ENCODE data around the gene LMF1.

Gene LMF1

GRCh38 chr16:877242-878071 is 93.3 kb downstream of the LMF1 start:
- DNase-seq: peak in 1 of 5 experiments; percentile 30

DNA sequence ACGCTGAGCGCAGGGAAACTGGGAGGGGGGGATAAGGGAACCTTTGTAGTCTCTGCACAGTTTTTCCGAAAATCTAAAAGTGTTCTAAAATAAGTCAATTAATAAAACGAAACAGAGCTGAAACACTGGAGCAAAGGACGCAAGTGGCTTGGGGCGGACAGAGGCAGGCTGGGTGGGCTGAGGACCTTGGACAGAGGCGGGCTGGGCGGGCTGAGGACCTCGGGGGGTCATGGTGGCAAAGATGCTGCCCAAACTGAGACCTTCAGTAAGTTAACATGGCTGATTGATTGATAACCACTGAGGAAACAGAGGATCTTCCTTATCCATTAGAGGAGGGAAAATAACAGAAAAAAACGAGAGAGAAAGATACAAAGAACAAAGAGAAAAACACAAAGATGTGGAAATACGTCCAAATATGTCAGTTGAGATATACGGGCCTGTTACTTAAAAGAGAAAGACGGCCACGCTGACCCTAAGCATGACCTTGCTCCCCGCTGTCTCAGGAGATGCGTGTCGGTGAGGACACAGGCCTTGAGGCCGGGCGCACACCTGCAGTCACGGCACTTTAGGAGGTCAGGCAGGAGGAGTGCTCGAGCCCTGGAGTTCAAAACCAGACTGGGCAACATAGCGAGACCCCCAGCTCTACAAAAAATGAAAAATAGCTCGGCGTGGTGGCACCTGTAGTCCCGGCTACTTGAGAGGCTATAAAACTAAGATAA is 94.1 kb downstream of the LMF1 start:
- peak in 1 of 5 experiments; percentile 7 for DNase-seq

DNA sequence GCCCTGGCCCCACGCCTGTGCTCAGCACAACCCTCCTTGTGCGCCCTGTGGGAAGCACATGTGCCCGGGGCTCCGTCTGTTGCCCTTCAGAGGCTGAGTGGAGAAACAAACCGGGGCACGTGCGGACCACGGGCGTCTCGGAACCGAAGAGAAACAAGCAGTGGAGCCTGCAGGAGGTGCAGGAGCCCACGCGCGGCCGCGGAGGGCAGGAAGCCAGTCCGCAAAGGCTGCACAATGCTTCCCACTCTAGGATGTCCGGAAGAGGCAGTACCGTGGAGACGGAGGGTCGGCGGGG is 94.8 kb downstream of the LMF1 start:
- DNase-seq: no peak

DNA sequence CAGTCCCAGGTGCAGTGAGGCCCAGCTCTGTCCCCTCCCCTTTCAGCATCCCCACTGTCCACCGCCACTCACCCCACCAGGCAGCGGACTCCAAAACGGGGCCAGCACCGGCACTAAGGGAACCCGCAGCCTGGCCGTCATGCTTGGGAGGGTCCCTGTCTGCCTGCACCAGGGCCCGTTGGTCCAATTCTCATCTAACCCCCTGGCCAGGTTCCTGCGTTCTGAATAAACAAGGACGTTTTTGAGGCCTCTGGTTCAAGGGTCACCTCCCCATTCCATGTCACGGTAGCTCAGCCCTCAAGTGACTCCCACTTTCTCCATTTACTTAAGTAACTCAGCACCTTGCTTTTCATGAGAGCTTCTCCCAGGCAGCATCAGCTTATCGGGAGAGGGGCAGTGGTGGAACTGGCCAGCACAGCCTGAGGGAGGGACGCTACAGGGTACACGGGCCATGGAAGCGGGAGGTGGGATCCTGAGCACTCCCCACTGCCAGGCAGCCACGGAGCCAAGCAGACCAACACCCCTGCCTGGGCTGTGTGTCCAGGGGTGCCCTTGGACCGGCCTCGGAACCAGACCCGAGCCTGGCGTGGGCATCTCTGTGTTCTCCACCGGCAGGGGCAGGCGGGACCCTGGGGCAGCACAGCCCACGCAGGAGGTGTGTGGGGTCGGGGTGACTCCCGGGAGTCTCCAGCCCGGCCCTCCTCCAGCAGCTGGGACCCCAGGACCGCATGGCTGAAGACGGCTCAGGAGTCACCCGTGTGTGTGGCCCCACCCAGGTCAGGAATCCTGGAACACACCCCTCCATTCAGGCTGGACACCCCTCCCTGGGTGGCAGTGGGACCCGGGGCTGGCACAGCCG is 95.4 kb downstream of the LMF1 start:
- DNase-seq: no peak

DNA sequence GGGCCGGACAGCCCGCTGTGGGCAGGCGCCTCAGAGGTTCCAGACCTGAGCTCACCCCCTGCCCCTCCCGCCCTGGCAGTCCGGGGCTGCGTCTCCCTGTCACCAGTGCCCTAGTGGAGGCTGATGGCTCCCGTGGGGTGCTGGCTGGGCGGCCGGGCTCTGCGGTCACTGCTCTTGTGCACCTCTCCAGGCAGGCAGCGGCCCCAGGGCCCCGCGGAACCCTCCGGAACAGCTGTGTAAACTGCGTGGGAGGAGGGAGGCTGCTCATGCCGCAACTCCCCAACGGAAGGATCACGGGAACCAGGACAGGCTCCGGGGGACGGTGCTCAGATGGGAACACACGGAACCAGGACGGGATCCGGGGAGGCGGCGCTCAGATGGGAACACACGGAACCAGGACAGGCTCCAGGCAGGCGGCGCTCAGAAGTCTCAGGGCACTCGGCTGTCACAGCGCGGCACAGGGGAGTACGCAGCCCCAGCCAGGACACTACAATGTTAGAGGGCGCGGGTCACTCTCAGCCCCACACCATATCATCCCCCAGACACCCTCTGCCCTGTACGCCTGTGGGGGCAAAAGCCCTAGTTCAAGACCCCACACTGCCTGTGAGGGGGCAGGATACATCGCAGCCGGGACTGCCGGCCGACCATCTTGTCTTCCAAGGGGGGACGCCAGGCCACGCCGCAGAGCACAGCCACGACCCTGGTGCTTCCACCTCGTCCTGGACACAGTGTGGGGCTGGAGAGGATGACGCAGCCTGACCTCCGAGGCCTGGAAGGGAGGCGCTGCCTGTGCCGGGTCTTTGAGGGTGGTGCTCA is 96.2 kb downstream of the LMF1 start:
- peak in 2 of 5 experiments; percentile 0 to 1 for DNase-seq

DNA sequence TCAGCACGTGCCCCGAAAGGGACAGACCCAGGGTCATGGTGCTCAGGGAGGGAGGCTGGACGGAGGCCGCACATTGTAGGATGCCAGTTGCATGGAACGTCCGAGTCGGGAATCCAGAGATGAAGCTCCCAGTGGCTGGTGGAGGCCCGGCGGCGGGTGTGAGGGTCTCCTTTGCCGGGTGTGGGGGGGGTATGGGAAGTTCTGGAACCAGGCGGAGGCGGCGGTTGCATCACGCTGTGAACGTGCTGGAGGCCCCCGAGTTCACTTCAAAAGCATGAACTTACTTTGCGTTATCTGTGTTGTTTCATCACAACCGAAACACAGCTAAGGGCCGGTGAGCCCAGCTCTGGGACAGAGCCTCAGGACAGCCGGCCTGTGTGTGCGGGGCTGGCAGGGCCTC is 96.9 kb downstream of the LMF1 start:
- DNase-seq: no peak

DNA sequence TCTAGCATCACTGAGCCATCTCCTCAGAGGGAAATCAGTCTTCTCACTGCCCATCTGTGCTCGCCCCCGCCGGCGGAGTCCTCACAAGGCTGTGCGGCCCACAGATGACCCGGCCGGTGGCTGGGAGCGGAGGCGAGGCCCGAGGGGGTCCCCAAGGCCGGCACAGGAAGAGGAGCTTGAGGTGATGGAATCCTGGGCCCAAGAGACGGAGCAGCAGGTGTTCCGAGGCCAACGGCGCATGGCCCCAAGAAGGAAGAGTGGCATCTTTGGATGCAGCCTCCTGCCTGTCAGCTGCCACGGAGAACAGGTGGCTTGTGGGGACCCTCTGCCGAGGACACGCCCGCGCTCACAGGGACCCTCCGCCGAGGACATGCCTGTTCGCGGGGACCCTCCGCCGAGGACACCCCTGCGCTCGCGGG is 97.5 kb downstream of the LMF1 start:
- DNase-seq: no peak

GRCh38 chr16:872436-873242 is 98.1 kb downstream of the LMF1 start:
- no peak for DNase-seq

DNA sequence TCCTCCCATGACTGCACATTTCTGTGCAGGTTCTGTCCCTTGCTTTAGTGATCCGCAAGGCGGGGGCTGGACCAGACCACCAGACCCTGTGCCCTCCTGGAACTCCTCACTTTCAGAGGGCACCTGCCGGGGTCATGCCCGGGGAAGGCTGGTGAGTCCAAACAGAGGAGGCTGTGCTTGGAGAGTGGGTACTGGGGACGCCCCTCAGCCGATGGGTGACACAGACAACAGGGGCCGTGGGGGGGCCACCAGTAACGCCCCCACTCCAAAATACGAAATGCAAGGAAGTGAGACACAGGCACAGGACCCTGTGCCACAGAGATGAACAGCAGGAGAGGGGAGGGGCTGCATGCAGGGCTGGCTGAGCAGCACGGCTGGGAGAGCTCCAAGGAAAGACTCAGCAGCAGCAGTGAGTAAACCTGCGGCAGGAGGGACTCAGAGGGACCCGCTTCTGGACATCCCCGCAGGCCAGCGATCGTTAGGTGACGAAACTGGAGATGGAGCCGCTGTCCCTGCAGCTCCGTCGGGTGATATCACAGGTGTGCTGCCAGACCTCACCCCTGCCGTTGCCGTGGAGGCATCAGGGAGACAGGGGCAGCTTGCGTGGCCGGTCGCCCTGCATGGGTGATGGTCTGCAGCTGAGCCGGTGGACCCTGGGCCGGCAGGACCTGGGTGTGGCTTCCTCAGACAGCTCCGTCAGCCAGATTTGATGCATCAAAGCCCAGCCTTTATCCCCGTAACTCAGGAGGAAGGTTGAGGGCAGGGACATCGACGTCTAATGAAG is 99.0 kb downstream of the LMF1 start:
- no peak for DNase-seq

DNA sequence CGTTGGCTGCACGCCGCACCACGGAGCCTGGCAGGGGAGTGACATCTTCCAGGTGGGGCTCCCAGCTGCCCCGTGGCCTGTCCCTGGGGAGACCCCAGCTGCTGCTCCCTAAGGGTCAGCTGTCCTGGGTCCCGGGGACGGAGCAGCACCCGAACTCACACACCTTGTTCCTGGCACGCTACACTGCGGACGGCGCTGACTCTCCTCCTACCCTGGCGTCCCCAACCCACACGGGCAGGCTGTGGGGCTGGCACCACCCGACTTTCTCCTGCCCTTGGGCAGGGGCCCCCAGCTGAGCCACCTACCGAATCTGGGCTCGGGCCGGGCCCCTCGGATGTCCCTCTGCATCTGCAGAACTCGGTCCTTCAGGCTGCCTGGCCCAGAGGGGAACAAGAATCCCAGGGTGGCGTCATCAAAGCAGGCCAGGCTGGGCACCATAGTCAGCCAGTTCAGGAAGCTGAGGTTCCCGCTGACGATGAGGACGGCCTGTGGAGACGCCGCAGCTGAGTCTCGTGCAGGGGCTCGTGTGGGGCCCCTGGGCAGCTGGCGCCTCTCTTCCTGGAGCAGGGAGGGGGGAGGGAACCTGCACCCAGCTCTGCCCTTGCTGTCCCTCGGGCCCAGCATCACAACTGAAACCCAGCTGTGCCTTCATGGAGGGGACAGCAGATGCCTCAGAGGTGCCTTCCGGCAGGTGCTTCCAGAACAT is 99.8 kb downstream of the LMF1 start:
- DNase-seq: no peak

DNA sequence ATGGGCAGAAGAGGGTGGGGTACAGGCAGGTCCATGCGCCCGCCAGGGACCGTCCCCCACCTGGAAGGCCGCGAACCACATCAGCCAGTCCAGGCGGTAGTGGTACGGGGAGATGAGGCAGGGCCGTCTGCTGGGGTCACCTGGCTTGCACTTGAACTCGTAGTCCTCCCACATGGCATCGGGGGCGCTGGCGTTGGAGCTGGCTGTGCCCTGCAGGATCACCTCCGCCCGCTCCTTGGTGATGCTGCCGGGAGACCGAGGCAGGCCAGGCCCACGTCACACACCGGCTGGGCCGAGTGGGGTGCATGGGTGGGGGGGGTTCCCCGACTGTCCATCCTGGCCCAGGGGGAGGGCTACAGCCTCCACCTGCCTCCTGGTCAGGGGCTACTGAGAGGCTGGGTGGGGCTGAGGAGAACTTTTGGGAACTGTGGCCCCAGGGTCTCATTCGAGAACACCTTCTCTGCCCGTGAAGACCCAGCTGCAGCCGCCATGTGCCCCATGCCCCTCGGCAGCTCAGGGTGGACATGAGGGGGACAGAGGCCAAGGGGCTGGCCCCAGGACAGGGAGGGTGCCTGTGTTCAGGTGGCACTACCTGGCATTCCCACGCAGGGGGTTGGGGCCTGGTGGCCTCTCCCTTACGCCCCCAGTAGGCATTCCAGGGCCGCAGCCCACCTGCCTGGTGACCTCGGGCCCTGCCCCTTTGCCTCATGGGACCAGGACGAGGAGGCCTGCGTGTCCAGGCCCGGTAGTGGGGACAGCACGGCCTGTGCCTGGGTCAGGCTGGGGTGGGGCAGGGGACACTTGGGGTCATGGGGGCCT is 100.8 kb downstream of the LMF1 start:
- no peak for DNase-seq

DNA sequence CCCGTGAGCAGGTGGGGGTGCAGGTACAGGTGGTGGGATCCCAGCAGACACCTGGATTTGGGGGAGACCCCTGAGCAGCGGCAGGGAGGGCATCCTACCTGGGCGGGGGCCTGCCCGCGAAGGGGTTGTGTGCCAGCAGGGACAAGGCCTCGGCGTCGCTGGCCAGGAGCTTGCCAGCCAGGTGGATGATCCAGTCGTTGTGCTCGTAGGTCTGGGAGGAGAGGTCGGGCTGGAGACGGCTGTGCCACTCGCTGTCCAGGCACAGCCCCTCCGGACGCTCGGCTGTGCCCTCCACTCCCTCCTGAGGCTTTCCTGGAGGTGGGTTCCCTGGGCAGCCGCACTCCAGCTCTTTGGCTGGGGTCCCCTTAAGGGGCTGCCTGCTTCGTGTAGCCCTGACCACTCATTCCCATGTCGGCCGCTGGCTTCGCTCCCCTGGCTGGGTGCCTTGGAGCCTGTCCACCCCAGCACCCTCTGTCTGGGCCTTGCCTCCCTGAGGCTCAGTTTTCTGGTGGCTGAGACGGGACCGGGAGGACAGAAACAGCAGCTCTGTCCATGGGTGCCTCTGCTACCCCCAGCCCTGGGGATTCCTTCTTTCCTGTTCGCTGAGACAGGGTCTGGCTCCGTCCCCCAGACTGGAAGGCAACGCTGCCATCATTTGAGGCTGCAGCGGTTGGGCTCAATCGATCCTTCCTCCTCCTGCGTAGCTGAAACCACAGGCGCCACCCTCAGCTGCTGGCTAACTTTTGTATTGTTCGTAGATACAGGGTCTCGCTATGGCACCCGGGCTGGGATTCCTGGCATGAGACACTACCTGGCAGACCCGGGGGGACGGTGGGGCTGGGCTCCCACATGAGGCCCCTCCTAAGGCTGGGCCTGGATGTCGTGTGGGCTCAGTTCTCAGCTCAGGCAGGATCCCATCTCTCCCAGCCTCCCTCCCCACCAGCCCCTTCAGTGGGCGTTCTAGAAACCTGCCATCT is 101.7 kb downstream of the LMF1 start:
- DNase-seq: no peak

- no peak for DNase-seq
Observed at GRCh38 chr16:868386-868755, 102.4 kb downstream of the LMF1 start.

DNA sequence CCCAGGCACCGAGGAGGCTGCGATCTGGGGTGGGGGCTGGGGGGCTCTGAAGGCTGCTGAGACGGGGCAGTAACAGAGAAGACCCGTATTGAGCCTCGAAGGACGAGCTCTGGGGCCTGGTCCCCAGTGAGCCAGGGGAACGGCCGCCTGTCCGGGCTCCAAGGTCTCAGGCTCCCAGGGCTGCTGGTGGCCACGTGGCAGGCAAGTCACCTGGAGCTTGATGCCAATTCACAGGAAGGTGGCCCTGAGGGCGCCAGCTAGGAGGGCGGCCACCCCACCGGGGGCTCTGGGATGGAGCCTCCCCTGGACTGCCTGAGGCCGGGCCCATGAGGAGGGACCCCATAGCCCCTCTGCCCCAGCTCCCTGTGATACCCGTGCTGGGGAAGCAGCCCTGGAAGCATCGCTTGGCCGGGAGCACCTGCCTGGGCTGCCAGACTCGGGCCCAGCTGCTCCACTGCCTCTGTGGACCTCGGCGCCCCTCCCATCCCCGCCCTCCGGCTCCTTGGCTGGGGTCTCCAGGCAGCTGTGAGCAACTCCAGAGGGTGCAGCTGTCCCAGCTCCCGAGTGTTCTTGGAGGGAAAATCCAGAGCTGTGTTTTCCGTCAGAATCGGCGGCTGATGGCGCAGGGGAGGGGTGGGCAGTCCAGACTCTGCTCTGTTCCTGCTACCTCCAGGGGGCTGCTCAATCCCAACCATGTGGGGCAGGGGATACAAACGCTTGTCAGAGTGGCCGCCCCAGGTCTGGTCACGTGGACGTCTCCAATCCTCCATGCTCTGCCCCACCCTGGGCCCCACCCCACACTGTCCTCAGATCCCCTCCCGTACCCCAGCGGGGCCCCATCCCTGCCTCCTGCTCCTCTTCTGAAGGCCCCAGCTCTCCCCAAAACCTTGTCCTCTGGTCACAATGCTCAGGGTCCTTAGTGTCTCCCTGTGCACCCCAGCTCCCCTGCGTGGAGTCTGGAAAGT is 103.1 kb downstream of the LMF1 start:
- DNase-seq: no peak

DNA sequence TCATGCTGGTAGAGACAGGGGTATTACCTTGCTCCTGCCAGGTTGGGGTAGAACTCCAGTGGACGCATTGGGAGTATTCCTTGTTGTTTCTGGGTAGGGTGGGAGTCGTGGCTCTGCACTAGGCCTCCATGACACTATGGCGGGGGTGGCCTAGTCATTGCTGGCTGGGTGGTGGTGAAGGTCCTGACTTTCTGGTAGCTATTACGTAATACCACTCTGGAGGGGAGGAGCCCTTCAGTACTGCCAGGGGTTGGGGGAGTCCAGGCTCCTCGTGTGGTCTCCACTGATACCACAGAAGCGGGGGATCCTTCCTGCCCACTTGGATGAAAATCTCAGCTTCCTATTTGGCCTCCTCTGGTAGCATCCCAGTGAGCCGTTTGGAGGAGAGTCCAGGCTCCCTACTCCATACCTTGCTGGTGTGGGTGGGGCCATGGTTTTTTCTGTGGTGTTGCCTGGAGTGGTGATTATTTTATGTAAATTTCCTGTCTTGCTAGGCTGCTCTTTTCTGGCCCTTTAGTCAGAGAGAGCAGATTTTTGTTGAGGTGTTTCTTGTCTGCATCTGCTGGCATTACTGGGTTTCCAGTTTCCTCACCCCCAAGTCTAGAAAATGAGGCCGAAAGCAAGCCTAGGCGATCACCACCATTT is 104.4 kb downstream of the LMF1 start:
- no peak for DNase-seq

- DNase-seq: no peak
Observed at GRCh38 chr16:865026-865425, 105.8 kb downstream of the LMF1 start.

Measured in T-helper 2 cell (primary cell).